ENCODE measurements around the gene CREBBP.

The CREBBP gene

GRCh38 chr16:3696425-3697218 is 183.9 kb downstream of the CREBBP start:
- DNase-seq (ENCODE audit: insufficient read length, low spot score) (no peak), FAIRE-seq (no peak)
- TF ChIP-seq POU2F2 (IDR thresholded peaks at IDR 0.05; ENCODE audit: low read depth, low read length), result no peak
- no peak for TF ChIP-seq TAF1 (IDR thresholded peaks at IDR 0.05; ENCODE audit: low read depth, low read length)
- TF ChIP-seq SPI1 (IDR thresholded peaks at IDR 0.05; ENCODE audit: low read depth, low read length), result no peak
- TF ChIP-seq PAX5 (IDR thresholded peaks at IDR 0.05; ENCODE audit: insufficient read depth, low read length, severe bottlenecking), result no peak
- no peak for TF ChIP-seq POLR2A (IDR thresholded peaks at IDR 0.05; ENCODE audit: low read depth, low read length)
- TF ChIP-seq POLR2AphosphoS5 (IDR thresholded peaks at IDR 0.05; ENCODE audit: low read depth, low read length), result no peak

GRCh38 chr16:3695610-3696369 is 184.7 kb downstream of the CREBBP start:
- DNase-seq (ENCODE audit: insufficient read length, low spot score), result no peak
- TF ChIP-seq SPI1 (IDR thresholded peaks at IDR 0.05; ENCODE audit: low read depth, low read length), result no peak
- TF ChIP-seq POU2F2 (IDR thresholded peaks at IDR 0.05; ENCODE audit: low read depth, low read length), result no peak
- TF ChIP-seq POLR2A (IDR thresholded peaks at IDR 0.05; ENCODE audit: low read depth, low read length), result no peak
- TF ChIP-seq PAX5 (IDR thresholded peaks at IDR 0.05; ENCODE audit: insufficient read depth, low read length, severe bottlenecking), result no peak
- no peak for TF ChIP-seq POLR2AphosphoS5 (IDR thresholded peaks at IDR 0.05; ENCODE audit: low read depth, low read length)
- TF ChIP-seq TAF1 (IDR thresholded peaks at IDR 0.05; ENCODE audit: low read depth, low read length), result no peak
- no peak for FAIRE-seq

GRCh38 chr16:3694051-3694450 is 186.5 kb downstream of the CREBBP start:
- TF ChIP-seq POLR2A (IDR thresholded peaks at IDR 0.05; ENCODE audit: low read depth, low read length) (no peak), POU2F2 (IDR thresholded peaks at IDR 0.05; ENCODE audit: low read depth, low read length) (no peak), SPI1 (IDR thresholded peaks at IDR 0.05; ENCODE audit: low read depth, low read length) (no peak), PAX5 (IDR thresholded peaks at IDR 0.05; ENCODE audit: insufficient read depth, low read length, severe bottlenecking) (no peak), TAF1 (IDR thresholded peaks at IDR 0.05; ENCODE audit: low read depth, low read length) (no peak), POLR2AphosphoS5 (IDR thresholded peaks at IDR 0.05; ENCODE audit: low read depth, low read length) (no peak)
- no peak for FAIRE-seq
- DNase-seq (ENCODE audit: insufficient read length, low spot score), result no peak

- TF ChIP-seq POU2F2 (IDR thresholded peaks at IDR 0.05; ENCODE audit: low read depth, low read length) (no peak), SPI1 (IDR thresholded peaks at IDR 0.05; ENCODE audit: low read depth, low read length) (no peak), TAF1 (IDR thresholded peaks at IDR 0.05; ENCODE audit: low read depth, low read length) (no peak), POLR2A (IDR thresholded peaks at IDR 0.05; ENCODE audit: low read depth, low read length) (no peak), PAX5 (IDR thresholded peaks at IDR 0.05; ENCODE audit: insufficient read depth, low read length, severe bottlenecking) (no peak), POLR2AphosphoS5 (IDR thresholded peaks at IDR 0.05; ENCODE audit: low read depth, low read length) (no peak)
- DNase-seq (ENCODE audit: insufficient read length, low spot score) (no peak), FAIRE-seq (no peak)
Observed at GRCh38 chr16:3691761-3692160, 188.8 kb downstream of the CREBBP start.

GRCh38 chr16:3690980-3691720 is 189.4 kb downstream of the CREBBP start:
- TF ChIP-seq POLR2A (IDR thresholded peaks at IDR 0.05; ENCODE audit: low read depth, low read length) (no peak), PAX5 (IDR thresholded peaks at IDR 0.05; ENCODE audit: insufficient read depth, low read length, severe bottlenecking) (no peak)
- DNase-seq (ENCODE audit: insufficient read length, low spot score), result no peak
- FAIRE-seq, result no peak

- DNase-seq (ENCODE audit: insufficient read length, low spot score) (peak; percentile 75), FAIRE-seq (peak; percentile 93)
- TF ChIP-seq POLR2AphosphoS5 (IDR thresholded peaks at IDR 0.05; ENCODE audit: low read depth, low read length), result no peak
- TF ChIP-seq SPI1 (IDR thresholded peaks at IDR 0.05; ENCODE audit: low read depth, low read length), result no peak
- TF ChIP-seq POU2F2 (IDR thresholded peaks at IDR 0.05; ENCODE audit: low read depth, low read length), result no peak
- no peak for TF ChIP-seq POLR2A (IDR thresholded peaks at IDR 0.05; ENCODE audit: low read depth, low read length)
- no peak for TF ChIP-seq PAX5 (IDR thresholded peaks at IDR 0.05; ENCODE audit: insufficient read depth, low read length, severe bottlenecking)
- TF ChIP-seq TAF1 (IDR thresholded peaks at IDR 0.05; ENCODE audit: low read depth, low read length), result no peak
Observed at GRCh38 chr16:3690470-3690928, 190.0 kb downstream of the CREBBP start.

- no peak for TF ChIP-seq POU2F2 (IDR thresholded peaks at IDR 0.05; ENCODE audit: low read depth, low read length)
- TF ChIP-seq POLR2A (IDR thresholded peaks at IDR 0.05; ENCODE audit: low read depth, low read length), result no peak
- TF ChIP-seq TAF1 (IDR thresholded peaks at IDR 0.05; ENCODE audit: low read depth, low read length), result no peak
- TF ChIP-seq PAX5 (IDR thresholded peaks at IDR 0.05; ENCODE audit: insufficient read depth, low read length, severe bottlenecking), result no peak
- TF ChIP-seq POLR2AphosphoS5 (IDR thresholded peaks at IDR 0.05; ENCODE audit: low read depth, low read length), result no peak
- no peak for TF ChIP-seq SPI1 (IDR thresholded peaks at IDR 0.05; ENCODE audit: low read depth, low read length)
- FAIRE-seq, result no peak
- DNase-seq (ENCODE audit: insufficient read length, low spot score), result no peak
Observed at GRCh38 chr16:3689731-3690130, 190.8 kb downstream of the CREBBP start.

- no peak for FAIRE-seq
- DNase-seq (ENCODE audit: insufficient read length, low spot score), result no peak
Observed at GRCh38 chr16:3687792-3688191, 192.7 kb downstream of the CREBBP start.

GRCh38 chr16:3687021-3687420 is 193.5 kb downstream of the CREBBP start:
- FAIRE-seq (no peak), DNase-seq (ENCODE audit: insufficient read length, low spot score) (no peak)
- no peak for TF ChIP-seq POLR2A (IDR thresholded peaks at IDR 0.05; ENCODE audit: low read depth, low read length)
- TF ChIP-seq POU2F2 (IDR thresholded peaks at IDR 0.05; ENCODE audit: low read depth, low read length), result no peak
- TF ChIP-seq PAX5 (IDR thresholded peaks at IDR 0.05; ENCODE audit: insufficient read depth, low read length, severe bottlenecking), result no peak
- TF ChIP-seq POLR2AphosphoS5 (IDR thresholded peaks at IDR 0.05; ENCODE audit: low read depth, low read length), result no peak
- TF ChIP-seq SPI1 (IDR thresholded peaks at IDR 0.05; ENCODE audit: low read depth, low read length), result no peak
- no peak for TF ChIP-seq TAF1 (IDR thresholded peaks at IDR 0.05; ENCODE audit: low read depth, low read length)

More at GRCh38 chr16:3687792-3688191, 192.7 kb downstream of the CREBBP start:
- TF ChIP-seq POLR2A (IDR thresholded peaks at IDR 0.05; ENCODE audit: low read depth, low read length), result no peak
- no peak for TF ChIP-seq POU2F2 (IDR thresholded peaks at IDR 0.05; ENCODE audit: low read depth, low read length)
- TF ChIP-seq TAF1 (IDR thresholded peaks at IDR 0.05; ENCODE audit: low read depth, low read length), result no peak
- no peak for TF ChIP-seq PAX5 (IDR thresholded peaks at IDR 0.05; ENCODE audit: insufficient read depth, low read length, severe bottlenecking)
- TF ChIP-seq POLR2AphosphoS5 (IDR thresholded peaks at IDR 0.05; ENCODE audit: low read depth, low read length), result no peak
- TF ChIP-seq SPI1 (IDR thresholded peaks at IDR 0.05; ENCODE audit: low read depth, low read length), result no peak
